GM19438 (cell line): ENCODE measurements around the gene MYOC.
"Not testable (repeated sequence)": the region's sequence is repeated elsewhere in the genome, so short reads cannot be mapped to it uniquely, and the experiment has no call there.

Experiments used
- ATAC-seq: cut with Tn5 transposase; IDR thresholded peaks from one replicate; pipeline ENCODE4 v1.9.1; 2021; ENCODE audit warnings: low read depth; ENCODE audit not compliant: unreplicated experiment

The MYOC gene

DNA sequence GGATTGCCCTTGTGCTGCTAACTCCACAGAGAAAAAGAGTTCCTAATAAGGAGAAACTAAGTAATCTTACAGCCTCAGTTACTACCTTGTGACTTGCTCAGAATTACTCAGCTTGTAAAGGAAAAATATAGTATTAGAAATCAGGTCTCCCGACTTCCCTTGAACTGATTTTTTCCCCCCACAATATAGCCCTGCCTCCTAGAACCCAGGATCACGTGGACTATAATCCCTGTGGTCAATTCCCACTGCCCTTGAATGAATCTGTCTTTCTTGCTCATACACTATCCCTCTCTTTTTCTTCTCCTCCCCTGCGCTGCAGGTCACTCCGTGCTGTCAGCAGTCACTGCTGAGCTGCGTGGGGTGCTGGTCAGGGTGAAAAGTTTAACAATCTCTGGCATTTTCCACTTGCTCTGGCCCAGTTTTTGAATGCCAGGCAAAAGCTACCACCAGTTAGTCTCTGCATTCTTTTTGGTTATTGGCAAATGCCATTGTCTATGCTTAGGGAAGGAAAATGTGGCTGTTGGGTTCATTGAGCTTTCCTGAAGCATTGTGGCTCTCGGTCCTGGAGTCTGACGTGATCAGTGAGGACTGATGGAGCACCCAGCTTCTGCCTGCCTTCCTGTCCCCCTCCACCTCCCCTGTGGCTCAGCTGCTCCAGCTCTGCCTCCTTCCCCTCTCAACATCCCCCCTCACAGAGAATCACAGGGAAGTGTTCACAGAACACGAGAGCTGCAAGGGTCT, 1.9 kb upstream of the MYOC start:
- ATAC-seq = no peak

DNA sequence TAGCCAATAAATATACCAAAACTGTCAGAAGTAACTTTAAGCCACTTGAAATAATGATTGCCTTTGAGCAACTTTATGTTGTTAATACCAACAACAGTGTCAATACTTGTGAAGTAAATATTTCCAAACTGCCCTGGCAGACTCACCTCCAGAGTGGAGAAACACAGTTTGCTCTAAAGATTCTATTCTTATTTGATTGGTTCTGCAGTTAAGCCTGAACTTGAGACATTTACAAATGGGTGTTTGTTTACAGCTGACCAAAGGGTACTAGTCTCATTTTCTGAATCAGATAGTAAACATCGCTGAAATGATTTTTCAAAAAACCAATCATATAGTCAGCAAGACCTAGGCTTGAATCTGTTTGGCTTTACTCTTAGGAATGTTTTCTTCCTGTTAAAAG, 1.3 kb upstream of the MYOC start:
- no peak for ATAC-seq

GRCh38 chr1:171646249-171646560, 6.3 kb downstream of the MYOC start:
- no peak for ATAC-seq

GRCh38 chr1:171645553-171646248, 6.8 kb downstream of the MYOC start:
- no peak for ATAC-seq

DNA sequence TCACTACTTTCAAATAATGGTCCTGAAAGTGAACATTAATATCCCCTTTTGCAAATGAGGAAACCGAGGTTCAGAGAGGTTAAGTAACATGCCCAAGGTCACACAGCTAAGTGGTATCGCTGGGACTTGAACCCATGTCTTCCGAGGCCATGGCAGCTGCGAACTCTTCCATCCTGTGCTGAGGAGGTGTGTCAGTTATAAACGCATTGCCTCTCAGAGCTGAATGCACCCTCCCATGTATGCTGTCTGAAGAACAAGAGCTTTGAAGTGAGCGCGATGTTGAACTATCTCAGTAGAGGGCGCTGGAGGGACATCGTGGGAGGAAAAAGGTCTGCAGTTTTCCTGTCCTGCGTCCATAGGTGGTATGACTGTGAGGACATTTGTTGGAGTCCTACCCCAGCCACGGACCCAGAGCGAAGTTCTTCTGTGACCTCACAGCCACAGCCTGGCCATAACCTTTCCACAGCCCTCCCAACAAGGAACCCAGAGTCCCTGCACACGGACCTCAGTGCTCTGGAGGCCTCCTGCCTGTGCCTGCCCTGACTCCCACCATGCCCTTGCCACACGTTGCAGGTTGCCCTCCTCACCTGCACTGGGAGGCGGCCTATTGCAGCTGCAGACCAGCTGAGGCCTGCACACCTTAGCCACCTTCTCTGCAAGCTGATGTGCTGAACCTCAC, 7.5 kb downstream of the MYOC start:
- ATAC-seq = no peak

GRCh38 chr1:171643156-171643555, 9.3 kb downstream of the MYOC start:
- ATAC-seq = no peak

DNA sequence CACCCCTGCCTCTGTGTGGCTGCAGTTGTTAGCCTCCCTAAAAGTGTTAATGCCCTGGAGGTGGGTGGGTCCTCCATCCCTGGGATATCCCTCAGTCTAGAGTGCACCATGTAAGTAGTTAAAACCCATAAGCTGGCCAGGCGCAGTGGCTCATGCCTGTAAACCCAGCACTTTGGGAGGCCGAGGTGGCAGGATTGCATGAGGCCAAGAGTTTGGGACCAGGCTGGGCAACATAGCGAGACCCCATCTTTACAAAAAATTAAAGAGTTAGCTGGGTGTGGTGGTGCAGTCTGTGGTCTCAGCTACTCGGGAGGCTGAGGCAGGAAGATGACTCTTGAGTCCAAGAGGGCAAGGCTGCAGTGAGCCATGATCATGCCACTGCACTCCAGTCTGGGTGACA, 10.3 kb downstream of the MYOC start:
- no peak for ATAC-seq

DNA sequence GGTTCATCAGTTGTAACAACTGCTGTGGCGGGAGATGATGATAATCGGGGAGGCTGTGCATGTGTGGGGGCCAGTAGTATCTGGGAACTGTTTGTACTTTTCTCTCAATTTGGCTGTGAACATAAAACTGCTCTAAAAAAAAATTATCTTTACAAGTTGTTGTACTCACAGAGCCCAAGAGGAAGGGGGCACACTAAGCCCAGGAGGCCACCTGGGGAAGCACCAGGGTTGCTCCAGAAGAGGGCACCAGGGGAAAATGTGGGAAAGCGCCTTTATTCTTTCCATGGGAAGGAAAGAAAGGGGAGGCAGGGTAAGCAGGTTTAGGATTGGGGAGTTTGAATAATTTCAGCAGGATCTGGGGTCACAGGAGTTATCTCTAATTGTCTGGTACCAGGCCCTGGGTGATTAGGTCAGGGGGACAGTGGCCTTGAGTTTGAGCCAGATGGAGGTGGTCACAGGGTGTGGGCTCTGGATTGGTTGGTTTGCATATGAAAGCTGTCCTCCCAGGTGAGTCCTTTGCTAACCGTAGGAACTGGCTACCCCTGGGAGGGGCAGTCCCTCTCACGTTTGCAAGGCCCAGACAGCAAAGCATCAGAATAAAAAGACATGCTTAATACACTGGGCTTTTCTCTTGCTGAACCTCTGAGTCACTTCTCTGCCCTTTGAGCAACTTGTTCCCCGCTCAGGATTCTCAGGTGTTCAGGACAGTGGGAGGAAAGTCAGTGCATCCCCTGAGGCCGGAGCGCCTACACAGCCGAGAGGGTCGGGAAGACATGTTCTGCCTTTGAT, 11.2 kb downstream of the MYOC start:
- no peak for ATAC-seq

- no peak for ATAC-seq
Measured at GRCh38 chr1:171640225-171640624, 12.3 kb downstream of the MYOC start.

DNA sequence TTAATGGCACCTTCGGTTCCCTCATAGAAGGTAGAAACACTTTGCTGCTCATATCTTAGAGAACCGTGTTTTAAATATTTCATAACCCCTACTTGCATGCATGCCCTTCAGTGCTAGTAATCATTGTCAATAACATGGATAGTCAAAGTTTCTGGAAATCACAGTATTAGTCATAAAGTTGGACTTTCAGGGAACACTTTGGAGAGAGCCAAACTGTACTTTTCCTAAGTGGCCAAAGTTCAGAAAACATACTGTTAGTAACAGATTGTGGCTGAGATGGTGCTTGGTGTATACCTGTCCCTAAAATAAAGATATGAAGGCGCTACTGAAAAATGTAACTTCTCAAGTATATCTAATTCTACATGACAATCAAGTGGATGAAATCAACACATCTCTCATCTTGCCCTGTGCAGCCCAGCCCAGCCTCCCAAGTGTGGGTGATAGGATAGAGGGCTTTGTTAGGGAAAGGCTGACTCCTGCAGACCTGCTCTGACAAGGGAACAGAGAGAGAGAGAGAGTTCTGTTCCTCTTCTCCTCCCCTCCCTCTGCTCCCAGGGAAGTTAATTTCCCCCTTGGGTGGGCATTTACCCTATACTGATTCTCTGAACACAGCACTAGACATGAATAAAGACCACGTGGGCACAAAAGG, 14.4 kb downstream of the MYOC start:
- no peak for ATAC-seq

GRCh38 chr1:171636141-171636540, 16.3 kb downstream of the MYOC start:
- ATAC-seq = no peak

GRCh38 chr1:171635661-171636060, 16.8 kb downstream of the MYOC start:
- no peak for ATAC-seq

DNA sequence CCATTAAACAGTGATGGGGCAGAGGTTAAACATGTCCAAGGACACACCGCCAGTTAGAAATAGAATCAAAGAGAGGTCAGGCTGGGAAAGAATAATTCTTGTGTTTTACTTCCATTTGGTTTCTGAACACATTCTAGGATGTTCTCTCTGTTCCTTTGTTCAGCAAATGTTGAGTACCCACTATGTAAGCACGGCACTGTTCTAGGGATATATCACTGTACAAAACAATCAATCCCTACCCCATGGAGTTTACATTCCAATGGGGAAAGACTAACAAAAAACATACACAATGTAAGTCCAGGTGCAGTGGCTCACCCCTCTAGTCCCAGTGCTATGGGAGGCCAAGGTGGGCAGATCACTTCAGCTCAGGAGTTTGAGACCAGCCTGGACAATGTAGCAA, 24.3 kb downstream of the MYOC start:
- no peak for ATAC-seq

DNA sequence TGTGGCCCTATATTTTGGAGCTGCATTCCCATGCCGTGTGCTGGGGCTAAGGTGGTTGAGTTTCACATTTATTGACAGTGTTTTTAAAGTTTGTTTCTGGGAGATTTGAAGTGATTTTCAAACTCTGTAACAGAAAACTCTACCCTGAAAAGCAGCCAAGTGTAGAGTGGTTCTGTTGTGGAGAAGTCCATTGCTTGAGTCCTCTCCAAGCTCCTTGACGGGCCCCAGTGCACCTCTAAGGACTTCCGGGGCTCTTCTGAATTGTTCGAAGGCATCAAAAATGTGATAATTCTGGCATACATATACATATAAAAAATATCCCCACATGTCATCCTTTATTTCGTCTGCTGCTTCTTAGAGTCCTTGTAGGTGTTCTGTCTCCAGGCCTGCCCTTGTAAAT, 25.5 kb downstream of the MYOC start:
- no peak for ATAC-seq

GRCh38 chr1:171625225-171625624, 27.3 kb downstream of the MYOC start:
- ATAC-seq = no peak

GRCh38 chr1:171623651-171624331, 28.7 kb downstream of the MYOC start:
- ATAC-seq = no peak

DNA sequence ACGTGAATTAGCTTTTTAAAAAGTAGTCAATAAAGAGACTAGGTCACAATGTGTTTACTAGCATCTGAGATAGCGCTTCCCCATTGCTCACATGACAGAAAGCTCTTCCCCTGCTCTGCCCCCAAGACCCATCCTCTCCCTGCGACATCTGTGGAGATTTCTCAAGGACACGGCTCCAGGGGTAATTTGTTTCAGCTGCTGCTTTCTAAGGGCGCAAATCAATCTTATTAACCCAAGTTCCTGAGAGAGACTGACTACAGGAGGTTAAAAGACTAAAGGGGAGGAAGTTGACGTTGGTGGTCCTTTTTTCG, 30.4 kb downstream of the MYOC start, which contains the start of gene MYOCOS:
TSS of gene MYOCOS (plus strand) at position 92 of the 311 bp plus-strand sequence. CDS start 1,641 bp downstream, outside the sequence.
- no peak for ATAC-seq

GRCh38 chr1:171616586-171616985, 35.9 kb downstream of the MYOC start:
- no peak for ATAC-seq

DNA sequence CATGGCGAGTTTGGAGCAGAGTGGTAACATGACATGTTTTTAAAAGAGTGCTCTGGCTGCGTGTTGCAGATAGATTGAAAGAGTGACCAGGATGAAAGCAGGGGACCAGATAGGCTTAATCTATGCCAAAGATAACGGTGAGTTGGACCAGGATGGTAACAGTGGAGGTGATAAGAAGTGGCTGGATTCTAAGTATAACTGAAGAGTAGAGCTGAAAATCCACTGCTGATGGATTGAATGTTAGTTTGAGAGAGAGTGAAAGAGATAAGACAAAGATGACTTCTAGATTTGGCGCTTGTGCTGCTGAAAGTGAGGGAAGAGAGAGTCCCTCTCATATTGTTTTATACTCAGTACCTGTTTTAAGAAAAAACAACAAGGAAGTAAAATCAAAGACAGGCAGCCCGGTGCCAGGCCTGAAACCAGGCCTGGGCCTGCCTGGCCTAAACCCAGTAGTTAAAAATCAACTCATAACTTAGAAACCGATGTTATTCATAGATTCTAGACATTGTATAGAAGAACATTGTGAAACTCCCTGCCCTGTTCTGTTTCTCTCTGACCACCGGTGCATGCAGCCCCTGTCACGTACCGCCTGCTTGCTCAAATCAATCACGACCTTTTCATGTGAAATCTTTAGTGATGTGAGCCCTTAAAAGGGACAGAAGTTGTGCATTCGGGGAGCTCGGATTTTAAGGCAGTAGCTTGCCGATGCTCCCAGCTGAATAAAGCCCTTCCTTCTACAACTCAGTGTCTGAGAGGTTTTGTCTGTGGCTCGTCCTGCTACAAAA, 37.2 kb downstream of the MYOC start:
- not testable (repeated sequence) for ATAC-seq
